Liver (tissue), 3 donors: ENCODE data around the gene TRIM40.

ENCODE experiments used
- FOXA1 ChIP-seq: IDR thresholded peaks from 2 replicates; pipeline ENCODE4 v1.6.1; 2016; ENCODE audit warnings: antibody characterized with exemption
- GABPA ChIP-seq, 2 donors: IDR thresholded peaks in 1 of 2; conservative IDR thresholded peaks in 1 of 2; 2 replicates each; pipeline ENCODE4 v1.6.1; 2016; ENCODE audit warnings: antibody characterized with exemption in 2 of 2, mild to moderate bottlenecking in 1 of 2, moderate library complexity in 1 of 2
- HNF4G ChIP-seq: IDR thresholded peaks from 2 replicates; pipeline ENCODE4 v1.6.1; 2016; ENCODE audit warnings: antibody characterized with exemption
- JUND ChIP-seq, 2 donors: IDR thresholded peaks; 2 replicates each; pipeline ENCODE4 v1.6.1; 2016; ENCODE audit warnings: antibody characterized with exemption in 2 of 2
- RAD21 ChIP-seq, 2 donors: IDR thresholded peaks; 2 replicates each; pipeline ENCODE4 v1.6.1; 2016; ENCODE audit warnings: antibody characterized with exemption in 2 of 2, mild to moderate bottlenecking in 2 of 2
- TAF1 ChIP-seq: conservative IDR thresholded peaks from 2 replicates; pipeline ENCODE4 v1.6.1; 2016; ENCODE audit warnings: antibody characterized with exemption, mild to moderate bottlenecking
- YY1 ChIP-seq: IDR thresholded peaks from 2 replicates; pipeline ENCODE4 v1.6.1; 2016; ENCODE audit warnings: antibody characterized with exemption, mild to moderate bottlenecking
- TF ChIP-seq, protein P1 (sequence below): fragments of 150-350 bp; IDR thresholded peaks from 2 replicates; pipeline ENCODE4 v1.5.1; 2017; ENCODE audit warnings: improper control_type of control experiment, low read depth, low read length; ENCODE audit not compliant: missing input control
- TF ChIP-seq, protein P2 (sequence below): IDR thresholded peaks from 2 replicates; pipeline ENCODE4 v1.6.1; 2016; ENCODE audit warnings: antibody characterized with exemption
- TF ChIP-seq, protein P3 (sequence below): IDR thresholded peaks from 2 replicates; pipeline ENCODE4 v1.6.1; 2016; ENCODE audit warnings: antibody characterized with exemption
- donor health status: healthy.
- donor health status: healthy.

DNA sequence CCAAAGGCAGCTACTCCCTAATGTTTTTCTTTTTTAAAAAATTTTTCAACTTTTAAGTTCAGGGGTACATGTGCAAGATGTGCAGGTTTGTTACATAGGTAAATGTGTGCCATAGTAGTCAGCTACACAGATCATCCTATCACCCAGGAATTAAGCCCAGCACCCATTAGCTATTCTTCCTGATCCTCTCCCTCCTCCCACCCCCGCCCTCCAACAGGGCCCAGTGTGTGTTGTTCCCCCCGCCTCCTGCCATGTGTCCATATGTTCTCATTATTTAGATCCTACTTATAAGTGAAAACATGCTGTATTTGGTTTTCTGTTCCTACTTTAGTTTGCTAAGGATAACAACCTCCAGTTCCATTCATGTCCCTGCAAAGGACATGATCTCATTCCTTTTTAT lies 39.8 kb downstream of the TRIM40 start:
- TF ChIP-seq, protein P1, sequence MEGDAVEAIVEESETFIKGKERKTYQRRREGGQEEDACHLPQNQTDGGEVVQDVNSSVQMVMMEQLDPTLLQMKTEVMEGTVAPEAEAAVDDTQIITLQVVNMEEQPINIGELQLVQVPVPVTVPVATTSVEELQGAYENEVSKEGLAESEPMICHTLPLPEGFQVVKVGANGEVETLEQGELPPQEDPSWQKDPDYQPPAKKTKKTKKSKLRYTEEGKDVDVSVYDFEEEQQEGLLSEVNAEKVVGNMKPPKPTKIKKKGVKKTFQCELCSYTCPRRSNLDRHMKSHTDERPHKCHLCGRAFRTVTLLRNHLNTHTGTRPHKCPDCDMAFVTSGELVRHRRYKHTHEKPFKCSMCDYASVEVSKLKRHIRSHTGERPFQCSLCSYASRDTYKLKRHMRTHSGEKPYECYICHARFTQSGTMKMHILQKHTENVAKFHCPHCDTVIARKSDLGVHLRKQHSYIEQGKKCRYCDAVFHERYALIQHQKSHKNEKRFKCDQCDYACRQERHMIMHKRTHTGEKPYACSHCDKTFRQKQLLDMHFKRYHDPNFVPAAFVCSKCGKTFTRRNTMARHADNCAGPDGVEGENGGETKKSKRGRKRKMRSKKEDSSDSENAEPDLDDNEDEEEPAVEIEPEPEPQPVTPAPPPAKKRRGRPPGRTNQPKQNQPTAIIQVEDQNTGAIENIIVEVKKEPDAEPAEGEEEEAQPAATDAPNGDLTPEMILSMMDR = no peak
- TF ChIP-seq, protein P2, sequence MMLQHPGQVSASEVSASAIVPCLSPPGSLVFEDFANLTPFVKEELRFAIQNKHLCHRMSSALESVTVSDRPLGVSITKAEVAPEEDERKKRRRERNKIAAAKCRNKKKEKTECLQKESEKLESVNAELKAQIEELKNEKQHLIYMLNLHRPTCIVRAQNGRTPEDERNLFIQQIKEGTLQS = no peak
- TF ChIP-seq, protein P3, sequence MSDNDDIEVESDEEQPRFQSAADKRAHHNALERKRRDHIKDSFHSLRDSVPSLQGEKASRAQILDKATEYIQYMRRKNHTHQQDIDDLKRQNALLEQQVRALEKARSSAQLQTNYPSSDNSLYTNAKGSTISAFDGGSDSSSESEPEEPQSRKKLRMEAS = no peak
- TF ChIP-seq YY1 (no peak), JUND (IDR thresholded peaks at IDR 0.05) (no peak), FOXA1 (no peak), TAF1 (no peak), RAD21 (IDR thresholded peaks at IDR 0.05) (no peak), GABPA (IDR thresholded peaks at IDR 0.05 in 1 of 2, conservative IDR thresholded peaks at IDR 0.05 in 1 of 2) (no peak), HNF4G (no peak)
